OCI-LY7 (cell line): ENCODE measurements around the gene SOX2. TPM values are rescaled to one million over a fixed set of nuclear protein-coding genes. Genes with fewer than 3 reads are reported as not detected.

Experiments
- BruUV-seq: library from RNA; stranded (reverse); fragments of 400-500 nt; replicated peaks from 2 replicates; lab custom pipeline; 2021; lab: Mats Ljungman, UMichigan
- CTCF ChIA-PET: fragments of 300-600 bp; sonication (Branson Sonifier 250); formaldehyde crosslinking; loops from one replicate; lab custom pipeline; 2022; ENCODE audit warnings: antibody characterized with exemption; ENCODE audit not compliant: unreplicated experiment; lab: Charles Lee
- POLR2A ChIA-PET: fragments of 300-600 bp; sonication (Branson Sonifier 250); formaldehyde crosslinking; loops from one replicate; lab custom pipeline; 2022; ENCODE audit warnings: antibody characterized with exemption; lab: Charles Lee
- DNase-seq: peaks from one replicate; pipeline ENCODE4 v3.0.0-alpha.2; 2015; ENCODE audit warnings: low spot score
- H2AFZ ChIP-seq: fragments of 200-600 bp; sonication (generic), shearing (Covaris generic); 2 replicates; pipeline ENCODE4 v1.6.1; 2014; ENCODE audit warnings: mild to moderate bottlenecking, antibody characterized with exemption, low read length, moderate library complexity
- H3K27ac ChIP-seq: fragments of 200-600 bp; sonication (generic); 2 replicates; pipeline ENCODE4 v1.5.1; 2014; ENCODE audit warnings: mixed run types, low read depth, mild to moderate bottlenecking, moderate library complexity, low read length, inconsistent platforms; ENCODE audit not compliant: poor library complexity, severe bottlenecking
- H3K36me3 ChIP-seq: fragments of 200-600 bp; sonication (generic); 2 replicates; pipeline ENCODE4 v1.6.1; 2014; ENCODE audit warnings: mild to moderate bottlenecking, antibody characterized with exemption, low read length, moderate library complexity, mixed read lengths; ENCODE audit not compliant: insufficient read depth
- H3K4me1 ChIP-seq: fragments of 200-600 bp; sonication (generic); 2 replicates; pipeline ENCODE4 v1.5.1; 2014; ENCODE audit warnings: mild to moderate bottlenecking, low read length; ENCODE audit not compliant: insufficient read depth, poor library complexity, severe bottlenecking
- H3K4me2 ChIP-seq: fragments of 200-600 bp; sonication (generic); 2 replicates; pipeline ENCODE4 v1.6.1; 2014; ENCODE audit warnings: mild to moderate bottlenecking, low read length
- H3K4me3 ChIP-seq: fragments of 200-600 bp; sonication (generic); 2 replicates; pipeline ENCODE4 v1.5.1; 2014; ENCODE audit warnings: mild to moderate bottlenecking, low read depth, low read length; ENCODE audit not compliant: poor library complexity, severe bottlenecking
- H3K79me2 ChIP-seq: fragments of 200-600 bp; sonication (generic); 2 replicates; pipeline ENCODE4 v1.6.1; 2016; ENCODE audit warnings: low read depth, mild to moderate bottlenecking, low read length, moderate library complexity, mixed read lengths; ENCODE audit not compliant: insufficient read depth
- H3K9me2 ChIP-seq: fragments of 200-600 bp; sonication (generic); 2 replicates; pipeline ENCODE4 v1.6.1; 2016; ENCODE audit warnings: mild to moderate bottlenecking, low read length, mixed read lengths; ENCODE audit not compliant: insufficient read depth
- H3K9me3 ChIP-seq: fragments of 200-600 bp; sonication (generic); 2 replicates; pipeline ENCODE4 v1.6.1; 2014; ENCODE audit warnings: mild to moderate bottlenecking, mixed run types, low read length, mixed read lengths
- H4K20me1 ChIP-seq: fragments of 200-600 bp; sonication (generic); 2 replicates; pipeline ENCODE4 v1.6.1; 2014; ENCODE audit warnings: mild to moderate bottlenecking, antibody characterized with exemption, low read length, moderate library complexity, mixed read lengths; ENCODE audit not compliant: insufficient read depth
- CTCF ChIP-seq: fragments of 200-600 bp; sonication (generic); conservative IDR thresholded peaks from 2 replicates; pipeline ENCODE4 v1.5.1; 2014; ENCODE audit warnings: mild to moderate bottlenecking, antibody characterized with exemption, low read length, moderate library complexity, mixed read lengths
- EZH2phosphoT487 ChIP-seq: fragments of 200-600 bp; sonication (generic); IDR thresholded peaks from 2 replicates; pipeline ENCODE4 v1.6.1; 2018; ENCODE audit warnings: low read depth, borderline replicate concordance, mild to moderate bottlenecking, mixed run types, antibody characterized with exemption, low read length, moderate library complexity, mixed read lengths
- intact Hi-C: fragments of 100-400 bp; cut with micrococcal nuclease; formaldehyde crosslinking; loops from one replicate; pipeline ENCODE4 v1.10.0; 2022; ENCODE audit not compliant: unreplicated experiment
- total RNA-seq, 2 experiments: library from RNA; depleted of rRNA in 1 of 2; stranded (reverse); fragments of >200 nt in 1 of 2; shearing (Covaris generic) in 1 of 2; gene quantifications; 2 replicates each; pipeline ENCODE4 v1.2.3, GENCODE V29; 2014 to 2022

Gene SOX2
- total RNA-seq, 2 experiments from 2014 or later = 11.3 to 33.5 TPM

GRCh38 chr3:181709537-181710279 is 2.0 kb upstream of the SOX2 start:
- Histone ChIP-seq H3K9me2 (no peaks in the 10 kb centered on the region), H3K4me3 (peak overlapping the region; percentile 46), H3K27ac (peak overlapping the region; percentile 18), H3K9me3 (no peaks in the 10 kb centered on the region), H3K4me1 (peaks cover 45% of the 10 kb centered on the region), H4K20me1 (no peaks in the 10 kb centered on the region), H3K36me3 (no peaks in the 10 kb centered on the region), H2AFZ (peak overlapping the region; percentile 99), H3K79me2 (peaks cover 24% of the 10 kb centered on the region), H3K4me2 (peak overlapping the region; percentile 61)
- ChIA-PET CTCF (no interaction called here), POLR2A (interaction anchor here (0.7 to 0.9 kb wide), 3 partner anchors 9 to 707 kb away, joined by 4 to 5 read pairs (median 5); no protein-coding TSS in a partner anchor)
- intact Hi-C loops = loop anchor here (1.0 to 10.0 kb wide), 9 partner anchors 95 to 974 kb away; no protein-coding TSS in a partner anchor
- BruUV-seq = no TSS peak
- TF ChIP-seq EZH2phosphoT487 (no peak), CTCF (peak; percentile 98)
- peak; percentile 84 for DNase-seq

GRCh38 chr3:181710345-181711291 is 1.1 kb upstream of the SOX2 start:
- peak; percentile 35 for DNase-seq
- Histone ChIP-seq H3K27ac (peak overlapping the region; percentile 84), H2AFZ (peak overlapping the region; percentile 53; the same call in 1 of the 2 replicates), H3K9me3 (no peaks in the 10 kb centered on the region), H3K4me3 (peak overlapping the region; percentile 91), H3K4me1 (peaks cover 45% of the 10 kb centered on the region), H3K9me2 (no peaks in the 10 kb centered on the region), H3K36me3 (no peaks in the 10 kb centered on the region), H4K20me1 (no peaks in the 10 kb centered on the region), H3K79me2 (peaks cover 34% of the 10 kb centered on the region), H3K4me2 (peak overlapping the region; percentile 61)
- TF ChIP-seq CTCF (no peak), EZH2phosphoT487 (no peak)
- POLR2A ChIA-PET = interaction anchor here (0.6 kb wide), 1 partner anchor 87 kb away, joined by 3 read pairs; no protein-coding TSS in a partner anchor
- intact Hi-C loops = loop anchor here (5.0 to 10.0 kb wide), 5 partner anchors 94 to 702 kb away; no protein-coding TSS in a partner anchor
- BruUV-seq = no TSS peak
- CTCF ChIA-PET = no interaction called here
